Colonic mucosa (tissue), 4 donors: ENCODE measurements around the gene IRF6. TPM values are rescaled to one million over a fixed set of nuclear protein-coding genes. Genes with fewer than 3 reads are reported as not detected.

Source experiments
- DNase-seq: peaks from one replicate; pipeline ENCODE4 v3.0.0-alpha.2; 2020
- H3K27ac ChIP-seq: fragments of 200-600 bp; one replicate; pipeline ENCODE4 v1.8.0; 2021
- H3K27me3 ChIP-seq: fragments of 200-600 bp; one replicate; pipeline ENCODE4 v1.8.0; 2021
- H3K36me3 ChIP-seq: fragments of 200-600 bp; one replicate; pipeline ENCODE4 v1.8.0; 2021
- H3K4me1 ChIP-seq: fragments of 200-600 bp; one replicate; pipeline ENCODE4 v1.8.0; 2021; ENCODE audit warnings: mild to moderate bottlenecking
- H3K4me3 ChIP-seq: fragments of 200-600 bp; one replicate; pipeline ENCODE4 v1.8.0; 2021
- H3K9ac ChIP-seq, 2 donors: one replicate each; pipeline ENCODE4 v1.7.0; 2013; ENCODE audit warnings: control low read depth in 2 of 2, low read depth in 2 of 2, low read length in 2 of 2
- H3K9me3 ChIP-seq: fragments of 200-600 bp; one replicate; pipeline ENCODE4 v1.8.0; 2021
- CTCF ChIP-seq: fragments of 200-600 bp; IDR thresholded peaks from one replicate; pipeline ENCODE4 v1.8.0; 2022; ENCODE audit warnings: antibody characterized with exemption, mild to moderate bottlenecking
- intact Hi-C: fragments of 100-400 bp; cut with DNase I; formaldehyde crosslinking; loops from one replicate; pipeline ENCODE4 v1.14.1; 2022
- total RNA-seq, 2 donors: library from RNA; stranded (reverse); fragmentation: NEBNext Ultra II Directional in 1 of 2; extraction: Animal tissue kit (Norgen Biotek cat#: 25700) in 1 of 2; gene quantifications; one replicate each; pipeline ENCODE4 v1.2.1, GENCODE V29; 2021
- donor health status: healthy.
- donor health status: DM: no; HTN: no; CAD: no.
- donor health status: DM: no; HTN: no; CAD: no.

IRF6 gene
- total RNA-seq, 2 donors from 2014 or later: 87.5 to 133 TPM

- no peak overlapping the region for H3K27ac ChIP-seq
- no peaks in the 10 kb centered on the region for H3K36me3 ChIP-seq
- no peak for DNase-seq
- intact Hi-C loops: no loop called here
- no peaks in the 10 kb centered on the region for H3K27me3 ChIP-seq
- no peak overlapping the region for H3K9ac ChIP-seq
- no peaks in the 10 kb centered on the region for H3K4me1 ChIP-seq
- no peak for TF ChIP-seq CTCF
- H3K9me3 ChIP-seq: no peaks in the 10 kb centered on the region
- no peak overlapping the region for H3K4me3 ChIP-seq
These were observed 44.8 kb downstream of the IRF6 start for GRCh38 chr1:209761011-209761635.

DNA sequence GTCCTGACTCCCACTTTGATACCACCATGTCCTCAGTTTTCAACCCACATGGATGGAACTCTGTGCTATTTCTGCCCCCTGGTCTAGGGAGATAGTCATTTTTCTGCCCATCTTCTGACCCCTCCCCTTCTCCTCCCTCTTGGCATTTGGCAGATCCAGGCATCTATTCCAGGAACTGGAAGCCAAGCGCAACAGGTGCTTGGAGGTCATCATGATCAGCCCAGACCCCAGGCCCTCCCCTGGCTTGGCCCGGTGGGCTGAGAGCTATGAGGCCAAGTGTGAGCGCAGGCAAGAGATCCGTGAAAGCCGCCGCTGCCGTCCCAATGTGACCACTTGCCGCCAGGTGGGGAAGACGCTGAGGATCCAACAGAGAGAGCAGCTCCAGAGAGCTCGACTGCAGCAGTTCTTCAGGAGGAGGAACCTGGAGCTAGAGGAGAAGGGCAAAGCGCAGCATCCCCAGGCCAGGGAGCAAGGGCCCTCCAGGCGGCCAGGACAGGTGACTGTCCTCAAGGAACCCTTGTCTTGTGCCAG, 46.0 kb downstream of the IRF6 start:
- TF ChIP-seq CTCF: no peak

GRCh38 chr1:209758400-209758799, 47.5 kb downstream of the IRF6 start:
- no peak overlapping the region for H3K27ac ChIP-seq
- no peak for DNase-seq
- H3K9me3 ChIP-seq: no peaks in the 10 kb centered on the region
- intact Hi-C loops: no loop called here
- H3K4me3 ChIP-seq: peak overlapping the region; percentile 25
- H3K9ac ChIP-seq: peak overlapping the region in 1 of 2 donors; percentile 43
- H3K36me3 ChIP-seq: no peaks in the 10 kb centered on the region
- no peaks in the 10 kb centered on the region for H3K27me3 ChIP-seq
- no peaks in the 10 kb centered on the region for H3K4me1 ChIP-seq
- TF ChIP-seq CTCF: no peak

More for the DNA sequence above, 46.0 kb downstream of the IRF6 start:
- no peak for DNase-seq
- H3K4me1 ChIP-seq: no peaks in the 10 kb centered on the region
- H3K4me3 ChIP-seq: no peak overlapping the region
- H3K9ac ChIP-seq: no peak overlapping the region
- no peaks in the 10 kb centered on the region for H3K36me3 ChIP-seq
- no peak overlapping the region for H3K27ac ChIP-seq
- H3K27me3 ChIP-seq: no peaks in the 10 kb centered on the region
- intact Hi-C loops: no loop called here
- no peaks in the 10 kb centered on the region for H3K9me3 ChIP-seq

DNA sequence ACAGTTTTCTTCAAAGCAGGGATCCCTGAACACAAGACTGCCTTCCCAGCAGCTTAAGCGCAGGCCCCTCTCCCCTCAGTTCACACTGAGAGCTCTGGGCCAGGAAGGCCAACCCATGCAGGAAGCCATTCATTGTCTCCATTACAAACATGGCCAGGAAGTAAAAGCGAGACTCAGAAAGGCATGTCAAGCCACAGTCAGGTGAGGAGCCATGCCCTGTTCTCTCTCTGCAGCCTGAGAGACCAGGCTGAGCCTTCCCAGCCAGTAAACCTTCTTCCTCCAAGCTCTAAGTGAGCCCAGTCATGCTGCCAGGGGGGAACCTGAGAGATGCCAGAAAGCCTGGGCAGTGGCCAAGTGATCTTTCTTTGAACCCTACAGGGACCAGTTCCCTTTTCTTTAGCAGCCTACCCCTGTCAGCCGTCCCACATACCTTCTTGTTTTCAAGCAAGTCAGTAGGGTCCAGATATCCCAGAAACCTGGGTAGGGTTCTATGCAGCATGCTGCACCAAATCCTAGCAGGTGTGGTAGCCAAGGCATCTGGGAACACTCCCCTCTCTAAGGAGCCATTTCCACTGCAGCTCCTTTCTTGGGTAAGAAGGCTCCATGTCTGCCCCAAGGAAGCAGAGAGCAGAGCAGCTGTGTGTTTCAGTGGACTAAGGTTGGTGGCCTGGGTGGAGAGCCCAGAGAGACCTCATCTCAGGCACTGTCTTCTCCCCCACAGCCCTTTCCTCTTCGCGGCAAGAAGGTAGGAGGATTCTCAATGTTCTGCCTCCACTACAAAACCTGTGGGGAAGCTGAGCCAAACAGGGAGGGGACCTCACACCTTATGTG, 49.1 kb downstream of the IRF6 start:
- TF ChIP-seq CTCF: no peak
- intact Hi-C loops: no loop called here
- no peak for DNase-seq

GRCh38 chr1:209755926-209756614, 49.9 kb downstream of the IRF6 start, which contains the start of gene TRAF3IP3:
Gene TRAF3IP3, plus strand, starts transcription at chr1:209756053. Its CDS starts 3,987 bp downstream, at chr1:209760040.
- Histone ChIP-seq H3K9ac (peak within 1 kb of the TSS; percentile 44 to 66), H3K27ac (peak within 1 kb of the TSS; percentile 60), H3K4me1 (no peaks in the 10 kb centered on the region), H3K4me3 (peak within 1 kb of the TSS; percentile 25), H3K27me3 (no peaks in the 10 kb centered on the region), H3K9me3 (no peaks in the 10 kb centered on the region), H3K36me3 (no peaks in the 10 kb centered on the region)
- intact Hi-C loops: no loop called here
- no peak for TF ChIP-seq CTCF
- peak; percentile 50 for DNase-seq

More for the DNA sequence above, 49.1 kb downstream of the IRF6 start:
- peak overlapping the region; percentile 60 for H3K27ac ChIP-seq
- H3K36me3 ChIP-seq: no peaks in the 10 kb centered on the region
- no peaks in the 10 kb centered on the region for H3K27me3 ChIP-seq
- no peaks in the 10 kb centered on the region for H3K4me1 ChIP-seq
- H3K4me3 ChIP-seq: peak overlapping the region; percentile 25
- H3K9me3 ChIP-seq: no peaks in the 10 kb centered on the region
- H3K9ac ChIP-seq: peak overlapping the region; percentile 44 to 66
